Measurements from ENCODE around the gene CALM1.

DNA sequence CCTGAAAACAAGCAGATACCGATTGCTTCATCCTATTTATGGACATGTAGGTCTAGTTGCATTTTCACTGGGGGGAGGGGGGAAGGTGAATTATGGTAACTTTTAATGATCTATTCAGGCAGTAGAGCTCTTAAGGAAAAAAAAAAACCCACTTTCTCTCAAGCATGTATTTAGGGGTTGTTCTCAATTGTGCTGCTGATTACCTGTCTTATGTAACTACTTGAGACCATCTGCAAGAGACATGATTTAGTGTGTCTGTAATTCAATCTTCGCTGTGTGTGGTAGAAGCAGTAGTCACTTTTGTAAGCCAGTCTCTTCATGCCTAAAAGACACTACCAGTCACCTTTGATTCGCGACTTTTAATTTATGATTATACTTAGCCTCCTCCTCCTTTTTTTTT lies 8.9 kb downstream of the CALM1 start:
- TF ChIP-seq POLR2A (IDR thresholded peaks at IDR 0.05) (no peak), POLR2AphosphoS5 (IDR thresholded peaks at IDR 0.05) (no peak)
- TF ChIP-seq, protein P1, sequence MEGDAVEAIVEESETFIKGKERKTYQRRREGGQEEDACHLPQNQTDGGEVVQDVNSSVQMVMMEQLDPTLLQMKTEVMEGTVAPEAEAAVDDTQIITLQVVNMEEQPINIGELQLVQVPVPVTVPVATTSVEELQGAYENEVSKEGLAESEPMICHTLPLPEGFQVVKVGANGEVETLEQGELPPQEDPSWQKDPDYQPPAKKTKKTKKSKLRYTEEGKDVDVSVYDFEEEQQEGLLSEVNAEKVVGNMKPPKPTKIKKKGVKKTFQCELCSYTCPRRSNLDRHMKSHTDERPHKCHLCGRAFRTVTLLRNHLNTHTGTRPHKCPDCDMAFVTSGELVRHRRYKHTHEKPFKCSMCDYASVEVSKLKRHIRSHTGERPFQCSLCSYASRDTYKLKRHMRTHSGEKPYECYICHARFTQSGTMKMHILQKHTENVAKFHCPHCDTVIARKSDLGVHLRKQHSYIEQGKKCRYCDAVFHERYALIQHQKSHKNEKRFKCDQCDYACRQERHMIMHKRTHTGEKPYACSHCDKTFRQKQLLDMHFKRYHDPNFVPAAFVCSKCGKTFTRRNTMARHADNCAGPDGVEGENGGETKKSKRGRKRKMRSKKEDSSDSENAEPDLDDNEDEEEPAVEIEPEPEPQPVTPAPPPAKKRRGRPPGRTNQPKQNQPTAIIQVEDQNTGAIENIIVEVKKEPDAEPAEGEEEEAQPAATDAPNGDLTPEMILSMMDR (IDR thresholded peaks at IDR 0.05) = no peak
